ENCODE data around the gene TRA2B.

TRA2B gene

GRCh38 chr3:185950728-185951127 is 12.9 kb upstream of the TRA2B start:
- no peak for DNase-seq

- DNase-seq: no peak
Measured at GRCh38 chr3:185949515-185949914, 11.7 kb upstream of the TRA2B start.

GRCh38 chr3:185948292-185948691 is 10.5 kb upstream of the TRA2B start:
- DNase-seq: no peak

- DNase-seq: no peak
Measured at GRCh38 chr3:185943760-185944106, 5.9 kb upstream of the TRA2B start.

GRCh38 chr3:185942907-185943759 is 5.3 kb upstream of the TRA2B start:
- DNase-seq: peak; percentile 76

- no peak for DNase-seq
Measured at GRCh38 chr3:185942396-185942795, 4.6 kb upstream of the TRA2B start.

- DNase-seq: no peak
Measured at GRCh38 chr3:185940951-185941350, 3.1 kb upstream of the TRA2B start.

- DNase-seq: no peak
Measured at GRCh38 chr3:185939721-185940120, 1.9 kb upstream of the TRA2B start.

- peak; percentile 73 for DNase-seq
Measured at GRCh38 chr3:185936814-185937688, 763 bp downstream of the TRA2B start.

GRCh38 chr3:185936273-185936629 is 1.6 kb downstream of the TRA2B start:
- DNase-seq: no peak

- no peak for DNase-seq
Measured at GRCh38 chr3:185935465-185936272, 2.1 kb downstream of the TRA2B start.

- no peak for DNase-seq
Measured at GRCh38 chr3:185934767-185935464, 2.9 kb downstream of the TRA2B start.

GRCh38 chr3:185934174-185934557 is 3.6 kb downstream of the TRA2B start:
- DNase-seq: no peak

- no peak for DNase-seq
Measured at GRCh38 chr3:185933374-185934173, 4.2 kb downstream of the TRA2B start.

GRCh38 chr3:185931777-185932612 is 5.8 kb downstream of the TRA2B start:
- no peak for DNase-seq

- DNase-seq: no peak
Measured at GRCh38 chr3:185930393-185931107, 7.3 kb downstream of the TRA2B start.

- no peak for DNase-seq
Measured at GRCh38 chr3:185929192-185930151, 8.3 kb downstream of the TRA2B start.

- DNase-seq: no peak
Measured at GRCh38 chr3:185928496-185928895, 9.3 kb downstream of the TRA2B start.
